Thyroid gland (tissue), 4 donors: ENCODE results near the gene C9orf40. TPM values are rescaled to one million over a fixed set of nuclear protein-coding genes. Genes with fewer than 3 reads are reported as not detected.

Experiments used
- DNase-seq, 2 donors: peaks; one replicate each; pipeline ENCODE4 v3.0.0-alpha.2; 2019
- H3K27ac ChIP-seq, 3 donors: fragments of 200-600 bp; sonication (generic); 1 replicate in 2 of 3; 2 replicates in 1 of 3; pipeline ENCODE4 v1.5.1; 2016 to 2019; ENCODE audit warnings: mild to moderate bottlenecking in 1 of 3, moderate library complexity in 1 of 3
- H3K27me3 ChIP-seq: fragments of 200-600 bp; sonication (generic); one replicate; pipeline ENCODE4 v1.5.1; 2019
- H3K36me3 ChIP-seq, 2 donors: fragments of 200-600 bp; sonication (generic); one replicate each; pipeline ENCODE4 v1.5.1; 2016 to 2019
- H3K4me1 ChIP-seq, 2 donors: fragments of 200-600 bp; sonication (generic); one replicate each; pipeline ENCODE4 v1.5.1; 2017 to 2019
- H3K4me3 ChIP-seq, 3 donors: fragments of 200-600 bp; sonication (generic); replicated peaks in 1 of 3; 1 replicate in 2 of 3; 2 replicates in 1 of 3; pipeline ENCODE4 v1.5.1; 2016; ENCODE audit warnings: mild to moderate bottlenecking in 1 of 3
- H3K9me3 ChIP-seq: fragments of 200-600 bp; sonication (generic); one replicate; pipeline ENCODE4 v1.5.1; 2017
- POLR2A ChIP-seq, 2 donors: fragments of 450-650 bp; IDR thresholded peaks; one replicate each; pipeline ENCODE4 v1.6.1; 2017; ENCODE audit warnings: antibody characterized with exemption in 2 of 2, mild to moderate bottlenecking in 2 of 2, moderate library complexity in 1 of 2
- WGBS, 2 donors: methylation state at CpG; one replicate each; pipeline ENCODE4 v1.1.5; 2017; 5-methylcytosine and 5-hydroxymethylcytosine counted together
- intact Hi-C: fragments of 100-400 bp; cut with DNase I; formaldehyde crosslinking; loops from one replicate; pipeline ENCODE4 v1.15.1; 2023
- total RNA-seq, 4 donors: library from RNA; depleted of rRNA; stranded (reverse); fragments of >200 nt; gene quantifications; one replicate each; pipeline ENCODE4 v1.2.3, GENCODE V29; 2016
- TF ChIP-seq, protein P1 (sequence below), 6 experiments: fragments of 200-600 bp in 3 of 6; fragments of 450-650 bp in 3 of 6; sonication (generic) in 3 of 6; IDR thresholded peaks; one replicate each; pipeline ENCODE4 v1.5.1; 2016 to 2019; ENCODE audit warnings: antibody characterized with exemption in 6 of 6, mild to moderate bottlenecking in 2 of 6, inconsistent platforms in 1 of 6, moderate library complexity in 1 of 6

Gene C9orf40
- total RNA-seq, 4 donors from 2014 or later = 2.5 to 4.0 (median 3.3) TPM

DNA sequence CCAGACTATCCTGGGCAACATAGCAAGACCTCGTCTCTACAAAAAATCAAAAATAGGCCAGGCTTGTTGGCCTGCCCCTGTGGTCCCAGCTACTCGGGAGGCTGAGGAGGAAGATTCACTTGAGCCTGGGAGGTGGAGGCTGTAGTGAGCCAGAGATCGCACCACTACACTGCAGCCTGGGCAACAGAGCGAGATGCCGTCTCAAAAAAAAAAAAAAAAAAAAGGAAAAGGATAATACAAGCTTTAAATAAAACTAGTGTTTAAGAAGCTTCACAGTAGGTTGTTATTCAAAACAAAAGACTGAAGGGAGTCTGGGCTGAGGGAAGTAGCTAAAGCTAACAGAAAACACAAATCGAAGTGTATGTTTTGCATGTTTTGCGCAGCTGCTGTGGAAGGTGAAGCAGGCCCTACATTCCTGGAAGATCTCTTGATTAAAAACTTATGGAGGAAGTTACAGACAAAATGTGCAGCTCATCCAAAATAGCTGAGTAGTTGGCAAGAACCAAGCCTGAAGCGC lies 581 bp upstream of the C9orf40 start:
- peak overlapping the region; percentile 97 to 99 (median 97) for H3K27ac ChIP-seq
- 56 to 62% methylated on average over 8 of the region's 8 CpGs for WGBS, 2 donors
- no peaks in the 10 kb centered on the region for H3K4me1 ChIP-seq
- no peaks in the 10 kb centered on the region for H3K27me3 ChIP-seq
- peak overlapping the region in 1 of 3 donors; percentile 97 for H3K4me3 ChIP-seq
- intact Hi-C loops = no loop called here
- TF ChIP-seq, protein P1, sequence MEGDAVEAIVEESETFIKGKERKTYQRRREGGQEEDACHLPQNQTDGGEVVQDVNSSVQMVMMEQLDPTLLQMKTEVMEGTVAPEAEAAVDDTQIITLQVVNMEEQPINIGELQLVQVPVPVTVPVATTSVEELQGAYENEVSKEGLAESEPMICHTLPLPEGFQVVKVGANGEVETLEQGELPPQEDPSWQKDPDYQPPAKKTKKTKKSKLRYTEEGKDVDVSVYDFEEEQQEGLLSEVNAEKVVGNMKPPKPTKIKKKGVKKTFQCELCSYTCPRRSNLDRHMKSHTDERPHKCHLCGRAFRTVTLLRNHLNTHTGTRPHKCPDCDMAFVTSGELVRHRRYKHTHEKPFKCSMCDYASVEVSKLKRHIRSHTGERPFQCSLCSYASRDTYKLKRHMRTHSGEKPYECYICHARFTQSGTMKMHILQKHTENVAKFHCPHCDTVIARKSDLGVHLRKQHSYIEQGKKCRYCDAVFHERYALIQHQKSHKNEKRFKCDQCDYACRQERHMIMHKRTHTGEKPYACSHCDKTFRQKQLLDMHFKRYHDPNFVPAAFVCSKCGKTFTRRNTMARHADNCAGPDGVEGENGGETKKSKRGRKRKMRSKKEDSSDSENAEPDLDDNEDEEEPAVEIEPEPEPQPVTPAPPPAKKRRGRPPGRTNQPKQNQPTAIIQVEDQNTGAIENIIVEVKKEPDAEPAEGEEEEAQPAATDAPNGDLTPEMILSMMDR (IDR thresholded peaks at IDR 0.05) = no peak
- TF ChIP-seq POLR2A (IDR thresholded peaks at IDR 0.05) = no peak
- H3K36me3 ChIP-seq = no peaks in the 10 kb centered on the region
- no peaks in the 10 kb centered on the region for H3K9me3 ChIP-seq
- DNase-seq = peak; percentile 1 to 19

DNA sequence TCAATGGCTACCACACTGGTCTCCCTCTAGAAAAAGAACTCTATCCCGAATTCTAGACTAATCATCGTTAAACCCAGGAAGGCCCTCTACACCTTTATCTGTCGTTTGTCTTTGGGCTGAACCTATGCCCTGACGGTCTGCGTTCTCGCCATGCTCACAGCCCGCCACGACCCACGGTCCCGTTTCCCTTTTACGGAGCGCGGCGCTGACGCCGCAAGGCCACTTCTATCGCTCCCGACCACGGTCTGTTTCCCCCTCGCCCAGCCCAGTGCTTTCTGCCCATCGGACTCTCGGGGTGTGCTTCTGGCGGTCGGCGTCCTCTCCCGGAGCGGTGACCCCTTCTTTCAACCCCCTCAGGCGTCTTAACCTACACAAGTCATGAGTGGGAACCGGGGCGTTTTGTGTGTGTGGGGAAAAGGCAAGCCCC lies 974 bp downstream of the C9orf40 start:
- Histone ChIP-seq H3K36me3 (no peaks in the 10 kb centered on the region), H3K27ac (peak overlapping the region; percentile 97 to 99 (median 97)), H3K9me3 (no peaks in the 10 kb centered on the region), H3K4me1 (no peaks in the 10 kb centered on the region), H3K4me3 (peak overlapping the region; percentile 16 to 97 (median 87)), H3K27me3 (no peaks in the 10 kb centered on the region)
- TF ChIP-seq, protein P1 (IDR thresholded peaks at IDR 0.05) = no peak
- 0 to 1% methylated on average over 29 to 30 of the region's 30 CpGs for WGBS, 2 donors
- peak; percentile 43 to 49 for DNase-seq
- intact Hi-C loops = no loop called here

DNA sequence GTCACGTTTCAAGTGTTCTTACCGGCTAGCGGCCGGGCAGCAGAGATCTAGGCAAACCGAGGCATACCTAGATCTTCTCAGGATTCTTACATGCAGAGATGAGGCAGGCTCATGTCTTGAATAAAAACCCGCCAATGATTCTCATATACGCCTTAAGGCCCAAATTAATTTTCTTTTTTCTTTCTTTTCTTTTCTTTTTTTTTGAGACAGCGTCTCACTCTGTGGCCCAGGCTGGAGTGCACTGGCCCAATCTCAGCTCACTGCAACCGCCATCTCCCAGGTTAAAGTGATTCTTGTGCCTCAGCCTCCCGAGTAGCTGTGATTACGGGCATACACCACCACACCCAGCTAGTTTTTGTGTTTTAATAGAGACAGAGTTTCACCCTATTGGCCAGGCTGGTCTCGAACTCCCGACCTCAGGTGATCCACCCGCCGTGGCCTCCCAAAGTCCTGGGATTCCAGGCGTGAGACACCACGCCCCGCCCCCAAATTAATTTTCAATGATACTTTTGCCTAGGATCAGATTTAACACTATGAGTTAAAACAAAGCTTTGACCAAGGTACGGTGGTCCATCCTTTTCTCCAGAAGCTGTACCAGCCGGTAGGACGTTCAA lies 1.5 kb downstream of the C9orf40 start:
- intact Hi-C loops = no loop called here
- DNase-seq = peak in 1 of 2 donors; percentile 3
- 67% methylated on average over 21 of the region's 21 CpGs for WGBS, 2 donors

DNA sequence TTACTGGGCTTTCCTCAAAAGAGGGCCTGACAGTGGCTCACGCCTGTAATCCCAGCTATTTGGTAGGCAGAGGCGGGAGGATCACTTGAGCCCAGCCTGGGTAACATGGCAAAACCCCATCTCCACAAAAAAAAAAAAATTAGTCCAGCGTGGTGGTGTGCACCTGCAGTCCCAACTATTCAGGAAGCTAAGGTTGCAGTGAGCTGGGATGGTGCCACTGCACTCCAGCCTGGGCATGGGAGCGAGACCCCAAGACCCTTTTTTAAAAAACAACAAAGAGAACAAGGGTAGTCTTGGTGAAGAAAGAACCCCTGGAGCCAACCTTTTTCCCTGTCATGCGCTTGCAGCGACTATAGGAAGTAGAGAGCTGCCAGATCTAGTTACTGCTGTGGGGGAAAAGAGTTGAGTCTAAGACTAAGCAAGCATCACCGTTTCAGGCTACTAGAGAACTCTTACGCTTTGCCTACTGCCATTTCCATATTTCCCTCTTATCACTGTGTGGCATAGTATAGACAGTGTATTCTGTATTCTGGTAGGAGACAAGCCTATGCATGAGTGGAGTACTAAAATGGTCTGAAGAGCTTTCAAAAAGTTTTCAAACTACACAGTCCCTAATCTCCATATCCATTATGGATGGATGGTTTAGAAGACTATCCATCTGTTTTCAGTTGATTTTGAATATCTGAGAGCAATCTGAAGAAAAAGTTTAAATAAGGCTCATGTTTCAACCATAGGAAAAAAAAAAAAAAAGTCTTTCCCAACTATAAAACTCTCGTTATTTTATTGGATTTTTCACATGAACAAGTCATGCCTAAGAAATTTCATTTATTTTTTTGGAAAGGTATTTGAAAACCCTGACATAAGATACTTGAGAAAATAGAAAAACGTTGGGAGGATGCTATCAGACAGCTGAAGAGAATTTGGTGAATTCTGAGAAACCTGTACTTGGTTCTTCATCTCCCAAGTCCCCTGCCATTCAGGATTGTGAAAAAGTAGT lies 2.6 kb downstream of the C9orf40 start:
- H3K9me3 ChIP-seq = no peaks in the 10 kb centered on the region
- H3K4me3 ChIP-seq = no peak overlapping the region
- no peaks in the 10 kb centered on the region for H3K4me1 ChIP-seq
- H3K27ac ChIP-seq = no peak overlapping the region
- TF ChIP-seq POLR2A (IDR thresholded peaks at IDR 0.05) = no peak
- TF ChIP-seq, protein P1 (IDR thresholded peaks at IDR 0.05) = no peak
- H3K27me3 ChIP-seq = no peaks in the 10 kb centered on the region
- no peaks in the 10 kb centered on the region for H3K36me3 ChIP-seq
- 86 to 87% methylated on average over 10 of the region's 10 CpGs for WGBS, 2 donors
- DNase-seq = no peak
- intact Hi-C loops = no loop called here

More for the DNA sequence above, 1.5 kb downstream of the C9orf40 start:
- Histone ChIP-seq H3K36me3 (no peaks in the 10 kb centered on the region), H3K9me3 (no peaks in the 10 kb centered on the region), H3K4me3 (peak overlapping the region in 2 of 3 donors; percentile 87 to 97), H3K27me3 (no peaks in the 10 kb centered on the region), H3K4me1 (no peaks in the 10 kb centered on the region), H3K27ac (peak overlapping the region; percentile 97 to 99 (median 97))
- no peak for TF ChIP-seq POLR2A (IDR thresholded peaks at IDR 0.05)
- TF ChIP-seq, protein P1 (IDR thresholded peaks at IDR 0.05) = no peak
